C4-2B (cell line): ENCODE results near the gene RAP1GAP.

Experiments
- CTCF ChIP-seq: fragments of 450-650 bp; conservative IDR thresholded peaks from 2 replicates; pipeline ENCODE4 v1.5.1; 2017; ENCODE audit warnings: mild to moderate bottlenecking
- ZFX ChIP-seq: fragments of 450-650 bp; IDR thresholded peaks from 2 replicates; pipeline ENCODE4 v1.6.1; 2017

- TF ChIP-seq CTCF (no peak), ZFX (no peak)
Observed at GRCh38 chr1:21638531-21639341, 30.4 kb downstream of the RAP1GAP start.
